Kidney tubule cell (primary cell): Measurements from ENCODE around the gene GPR84.

ENCODE experiments used
- DNase-seq: peaks from one replicate; pipeline ENCODE4 v3.0.0-alpha.2; 2018; ENCODE audit warnings: low spot score

Gene GPR84

DNA sequence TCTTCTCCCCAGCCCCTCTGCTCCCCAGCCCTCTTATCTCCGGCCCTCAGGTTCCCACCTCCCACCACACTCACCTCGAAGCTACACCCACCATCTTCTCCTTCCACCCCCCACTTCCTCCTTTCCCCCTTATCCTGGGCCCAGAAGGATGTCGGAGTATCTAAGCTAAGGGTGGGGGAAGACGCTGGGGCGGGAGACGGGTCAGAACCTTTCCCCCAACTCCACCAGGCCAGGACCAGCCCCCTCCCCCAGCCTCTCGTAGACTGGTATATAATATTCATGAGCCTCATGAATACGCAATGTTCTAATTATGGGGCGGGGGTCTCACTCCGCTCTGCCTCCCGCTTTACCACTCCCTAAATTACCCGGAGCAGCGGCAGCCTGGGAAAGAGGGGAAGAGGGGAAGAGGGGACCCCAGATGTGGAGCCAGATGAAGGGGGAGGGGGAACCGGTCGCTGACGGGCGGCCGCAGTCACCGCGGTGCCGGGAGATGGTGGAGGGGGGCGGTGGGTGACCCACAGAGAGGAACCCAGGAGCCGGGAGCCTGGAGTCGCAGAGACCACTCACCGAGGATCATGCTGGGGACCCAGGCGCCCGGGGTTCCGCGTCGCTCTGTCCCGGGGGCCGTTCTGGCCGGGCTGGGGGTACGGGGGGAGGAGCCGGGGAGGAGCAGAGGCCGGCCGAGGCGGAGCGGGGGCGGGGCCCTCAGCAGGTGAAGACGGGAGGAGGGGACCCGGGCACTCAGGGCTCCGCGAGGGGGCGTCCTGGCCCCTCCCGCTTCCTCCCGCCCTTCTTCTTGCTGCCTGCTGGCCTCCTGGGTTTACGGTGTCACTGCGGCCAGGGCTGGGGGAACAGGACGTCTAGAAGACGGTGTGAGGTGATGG lies 26.6 kb upstream of the GPR84 start:
- peak; percentile 33 for DNase-seq

DNA sequence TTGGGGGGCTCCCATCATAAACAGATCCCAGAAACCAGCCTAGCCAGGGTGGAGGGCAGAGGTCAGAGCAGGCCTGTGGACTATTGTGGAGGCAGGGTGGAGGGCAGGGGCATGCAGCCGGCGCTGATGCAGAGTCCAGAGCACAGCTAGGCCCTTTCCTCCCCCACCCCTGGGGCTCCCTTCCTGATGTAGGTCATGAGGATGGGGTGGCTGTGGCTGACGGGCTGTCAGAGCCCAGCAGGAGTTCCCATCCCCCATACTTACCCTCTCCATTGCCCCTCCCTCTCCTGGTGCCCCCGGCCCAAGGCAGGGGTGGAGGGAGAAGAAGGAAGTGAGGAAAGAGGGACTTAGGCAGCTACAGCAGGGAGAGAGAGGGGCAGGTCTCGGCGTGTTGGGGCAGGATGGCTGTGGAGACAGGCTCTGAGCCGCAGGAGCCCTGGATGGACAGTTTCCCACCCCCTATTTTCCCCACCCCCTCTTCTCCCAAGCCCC lies 25.9 kb upstream of the GPR84 start:
- DNase-seq = no peak

DNA sequence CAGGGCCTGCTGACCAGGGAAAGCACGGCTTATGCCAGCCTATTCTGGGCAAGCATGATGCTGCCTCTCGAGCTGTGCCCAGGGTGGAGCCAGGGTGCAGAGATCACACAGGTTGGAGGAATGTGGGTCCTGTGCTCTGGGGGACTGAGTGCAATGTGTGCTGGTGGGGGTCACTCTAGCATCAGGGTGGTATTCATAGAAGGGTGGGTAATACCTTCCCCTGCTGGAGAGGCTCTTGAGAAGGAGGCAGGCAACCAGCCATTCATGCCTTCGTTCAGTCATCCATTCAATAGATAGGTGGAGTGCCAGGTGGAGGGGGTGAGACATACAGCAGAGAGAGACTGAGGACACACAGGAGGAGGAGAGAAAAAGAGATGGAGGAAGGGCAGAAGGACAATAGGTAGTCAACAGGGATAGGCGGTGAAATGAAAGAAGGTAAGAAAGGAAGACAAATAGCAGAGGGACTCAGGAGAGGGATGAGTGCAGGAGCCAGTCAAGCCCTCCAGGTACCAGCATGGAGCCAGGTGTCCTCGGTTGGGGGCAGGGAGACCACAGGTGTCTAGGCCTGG lies 25.4 kb upstream of the GPR84 start:
- no peak for DNase-seq

DNA sequence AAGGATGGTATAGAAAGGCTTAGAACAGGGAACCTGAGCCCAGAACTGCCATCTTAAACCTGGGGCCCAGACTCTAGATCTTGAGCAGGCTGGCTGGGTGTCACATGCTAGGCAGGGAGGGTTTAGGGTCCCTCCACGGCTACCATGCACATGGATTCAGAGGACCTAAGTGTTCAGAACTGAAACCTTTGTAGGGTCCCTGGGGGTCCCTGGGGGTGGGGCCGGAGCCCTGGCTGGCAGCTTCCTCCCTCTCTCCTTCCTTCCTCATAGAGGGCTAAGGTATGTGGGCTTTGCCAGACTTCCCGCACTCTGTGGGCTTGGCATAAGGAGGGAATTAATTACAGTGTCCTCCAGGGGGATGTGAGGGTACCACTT lies 24.8 kb upstream of the GPR84 start:
- DNase-seq = no peak

DNA sequence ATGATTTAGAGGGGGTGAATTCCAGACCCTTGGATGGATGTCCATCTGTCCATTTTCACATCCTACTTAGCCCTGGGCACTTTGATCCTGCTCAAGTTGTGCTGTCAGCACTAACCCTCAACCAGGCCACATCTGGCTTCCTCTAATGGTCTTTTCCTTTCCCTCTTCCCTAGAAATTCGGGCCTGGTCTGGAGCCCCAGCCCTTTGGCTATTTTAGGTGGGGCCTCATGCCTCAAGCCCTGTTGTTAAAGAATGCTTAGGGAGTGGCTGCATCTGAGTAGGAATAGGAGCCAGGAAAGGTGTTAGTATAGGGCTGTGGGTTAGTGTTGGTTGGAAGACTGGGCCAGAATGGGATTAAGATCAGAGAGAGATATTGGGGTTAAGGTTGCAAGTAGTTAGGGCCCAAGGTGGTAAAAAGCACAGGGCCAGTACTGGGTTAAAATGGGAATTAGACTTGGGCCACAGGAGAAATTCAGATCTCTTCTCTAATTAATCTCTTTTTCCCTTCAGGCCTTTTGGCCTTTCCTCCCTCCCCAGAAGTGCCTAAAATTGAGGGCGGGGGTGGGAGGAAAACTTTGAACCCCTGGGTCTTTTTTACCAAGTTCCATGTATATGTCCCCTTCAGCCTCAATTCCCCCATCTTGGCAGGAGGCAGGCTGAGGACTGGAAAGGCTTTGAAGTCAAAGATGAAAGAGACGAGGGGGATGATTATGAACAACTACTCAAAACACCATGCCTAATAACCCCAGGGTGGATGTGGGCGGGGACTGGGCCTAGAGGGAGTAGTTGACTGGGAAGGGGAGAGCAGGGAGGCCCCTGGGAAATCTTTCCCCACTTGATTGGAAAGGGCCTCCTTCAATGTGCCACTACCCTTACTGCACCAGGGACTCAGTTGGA lies 24.2 kb upstream of the GPR84 start:
- DNase-seq = no peak

DNA sequence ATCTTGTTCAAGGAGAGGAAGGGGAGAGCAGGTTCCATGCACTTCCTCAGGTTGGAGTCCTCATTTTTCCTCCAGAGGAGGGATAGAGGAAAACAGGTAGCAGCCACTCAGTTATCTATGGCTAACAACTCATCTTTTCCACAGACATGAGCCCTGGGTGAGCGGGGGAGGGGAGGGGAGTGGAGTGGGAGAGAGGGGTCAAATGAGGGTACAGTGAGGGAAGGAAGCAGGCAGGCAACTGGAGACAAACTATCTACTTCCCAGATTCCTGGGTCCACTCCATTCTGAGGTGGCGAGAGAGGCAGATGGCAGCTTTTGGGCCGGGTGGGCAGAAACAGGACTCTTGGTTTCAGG lies 22.8 kb upstream of the GPR84 start:
- DNase-seq = no peak

DNA sequence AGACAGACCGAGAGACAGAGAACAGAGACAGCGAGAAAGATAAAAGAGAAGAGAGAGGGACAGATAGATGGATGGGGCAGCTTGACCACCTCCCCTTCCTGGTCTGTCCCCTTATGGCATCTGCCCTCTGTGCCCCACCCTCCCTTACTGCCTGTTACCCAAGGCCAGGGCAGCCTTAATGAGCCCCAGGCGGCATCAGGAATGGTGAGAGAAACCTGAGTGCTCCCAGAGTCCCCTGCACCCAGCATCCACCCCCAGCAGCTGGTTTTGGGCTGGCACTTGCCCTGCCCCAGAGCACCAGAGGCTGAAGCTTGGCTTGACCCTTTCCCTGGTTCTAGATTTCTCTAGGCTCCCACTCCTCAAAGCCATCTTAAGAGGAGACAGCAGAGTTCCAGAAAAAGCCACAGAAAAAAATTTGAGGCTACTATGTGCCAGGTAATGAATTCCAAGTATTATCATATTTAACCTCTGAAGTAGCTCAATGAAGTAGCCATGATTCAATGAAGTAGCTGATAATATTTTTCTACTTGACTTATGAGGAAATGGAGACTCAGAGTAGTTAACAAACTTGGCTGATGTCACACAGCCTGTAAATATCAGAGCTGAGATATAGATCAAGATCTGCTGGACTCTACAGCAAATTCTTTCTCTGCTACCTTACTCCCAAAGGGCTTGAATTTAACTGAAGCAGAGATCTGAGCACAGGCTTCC lies 22.3 kb upstream of the GPR84 start:
- DNase-seq = no peak

DNA sequence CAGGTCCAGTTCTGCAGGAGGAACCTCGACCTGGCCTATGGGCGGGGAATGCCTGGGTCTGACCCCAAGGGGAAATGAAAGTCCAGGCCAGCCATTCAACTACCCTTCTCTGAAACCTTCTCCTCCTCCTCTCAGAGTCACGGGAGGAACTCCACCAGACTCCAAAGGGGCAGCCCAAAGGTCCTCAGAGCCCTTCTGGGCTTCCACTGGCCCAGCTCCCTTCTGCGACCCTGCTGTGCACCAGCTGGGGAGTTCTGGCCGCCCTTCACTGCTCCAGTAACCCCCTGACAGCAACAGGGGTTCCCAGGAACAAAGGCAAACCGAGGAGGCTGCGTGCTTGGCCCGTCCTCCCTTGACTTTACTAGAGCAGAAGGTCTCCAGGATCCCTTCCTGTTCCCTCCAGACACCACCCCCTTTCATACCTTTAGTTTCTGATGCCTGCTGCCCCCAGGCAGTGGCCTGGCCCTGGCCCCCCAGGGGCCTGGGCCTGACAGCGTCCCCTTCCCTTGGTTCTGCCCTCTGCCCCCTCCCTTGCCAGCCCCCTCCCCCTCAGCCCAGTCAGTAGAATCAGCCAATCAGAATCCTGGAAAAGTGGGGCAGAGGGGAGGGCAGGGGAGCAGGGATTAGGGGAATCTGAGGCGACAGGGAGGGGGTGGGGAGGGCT lies 21.1 kb upstream of the GPR84 start:
- no peak for DNase-seq

DNA sequence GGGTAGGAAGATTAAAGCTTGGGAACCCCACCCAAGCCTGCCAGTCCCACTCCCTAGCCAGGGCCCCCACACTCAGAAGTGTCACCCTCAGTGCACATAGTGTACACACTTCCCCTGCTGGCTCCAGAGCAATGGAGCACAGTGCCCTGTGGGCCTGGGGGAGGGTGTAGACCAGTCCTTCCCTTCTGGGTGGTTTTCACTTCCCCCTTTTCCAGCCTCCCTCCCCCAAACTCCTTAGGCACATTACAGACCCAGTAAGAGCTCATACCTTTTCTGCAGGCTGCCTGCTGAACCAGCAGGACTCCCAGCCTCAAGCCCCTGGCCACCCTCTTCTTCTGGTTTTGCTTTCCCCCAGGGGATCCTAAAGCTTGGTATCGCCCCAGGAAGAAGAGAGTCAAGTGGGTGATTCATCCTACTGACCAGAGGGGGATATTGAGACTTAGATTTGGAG lies 20.3 kb upstream of the GPR84 start, which contains the start of gene ZNF385A:
Gene ZNF385A (minus strand): TSS at position 143 of the 451 bp plus-strand sequence. CDS start 219 bp downstream, outside the sequence.
- no peak for DNase-seq

DNA sequence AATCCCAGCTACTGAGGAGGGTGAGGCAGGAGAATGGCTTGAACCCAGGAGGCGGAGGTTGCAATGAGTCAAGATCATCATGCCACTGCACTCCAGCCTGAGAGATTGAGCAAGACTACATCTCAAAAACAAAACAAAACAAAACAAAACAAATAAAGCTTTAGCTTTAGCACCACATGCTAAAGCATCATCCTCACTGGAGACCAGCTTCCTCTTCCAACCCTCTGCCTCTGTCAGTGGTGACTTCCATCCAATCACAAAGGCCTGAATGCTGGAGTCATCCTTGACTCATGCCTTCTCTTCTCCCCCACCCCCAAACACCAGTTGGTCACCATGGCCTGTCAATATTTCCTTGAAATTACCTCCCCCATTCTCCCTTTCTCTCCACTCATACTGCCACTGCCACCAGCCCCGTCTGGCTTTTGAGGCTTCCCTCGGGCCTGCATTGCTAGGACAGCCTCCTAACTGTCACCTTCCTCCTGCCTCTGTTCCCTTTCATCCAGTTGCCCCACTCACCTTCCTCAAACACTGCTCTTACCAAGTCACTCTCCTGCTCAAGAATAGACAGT lies 18.8 kb upstream of the GPR84 start:
- peak; percentile 93 for DNase-seq

DNA sequence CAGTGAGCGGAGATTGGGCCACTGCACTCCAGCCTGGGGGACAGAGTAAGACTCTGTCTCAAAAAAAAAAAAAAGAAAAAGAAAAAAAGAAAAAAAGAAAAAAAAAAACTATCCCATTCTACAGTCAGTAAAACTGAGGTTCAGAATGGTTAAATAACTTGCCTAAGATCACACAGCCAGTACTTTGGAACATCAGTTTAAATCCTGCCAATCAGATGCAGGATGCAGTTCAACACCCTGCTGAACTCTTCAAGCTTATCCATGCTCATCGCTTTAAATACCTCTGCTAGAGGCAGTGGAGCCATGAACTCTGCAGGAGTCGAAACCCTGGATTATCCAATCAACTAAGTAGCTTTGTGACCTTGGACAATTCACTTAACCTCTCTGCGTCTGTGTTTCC lies 16.9 kb upstream of the GPR84 start:
- no peak for DNase-seq

DNA sequence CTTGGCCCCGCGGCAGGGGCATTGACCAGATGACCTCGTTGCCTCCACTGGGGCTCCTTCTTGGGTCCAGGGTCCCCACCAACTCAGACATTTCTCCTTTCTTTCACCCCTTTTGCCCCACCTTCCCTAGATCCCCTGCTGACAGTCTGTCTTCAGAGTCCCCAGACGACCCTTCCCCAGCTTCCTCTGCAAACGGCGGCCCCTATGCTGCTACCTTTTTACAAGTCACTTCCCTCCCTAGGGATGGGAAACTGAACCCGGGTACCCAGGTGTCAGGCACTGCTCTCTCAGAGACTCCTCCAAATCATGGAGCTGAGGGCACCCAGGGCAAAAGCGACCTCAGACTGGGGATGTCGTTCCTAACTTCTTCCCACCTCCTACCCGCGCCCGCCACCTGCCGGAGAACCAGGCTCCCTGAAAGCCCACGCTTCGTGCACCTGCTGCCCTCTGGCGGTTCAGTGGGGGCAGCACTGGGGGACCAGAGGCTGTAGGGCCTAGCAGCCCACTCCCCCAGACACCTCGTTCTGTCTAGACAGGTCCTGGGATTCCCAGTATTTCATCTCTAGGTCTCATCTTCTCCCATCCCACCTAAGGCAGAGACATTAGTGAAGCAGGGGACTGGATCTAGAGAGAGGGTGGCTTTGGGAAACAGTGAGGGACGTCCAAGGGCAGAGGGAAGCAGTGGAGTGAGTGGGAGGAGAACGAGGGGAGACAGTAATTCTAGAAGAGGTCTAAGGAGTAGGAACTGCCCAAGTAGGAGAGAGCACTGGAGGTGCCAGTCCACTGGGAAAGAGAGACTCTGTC lies 15.3 kb upstream of the GPR84 start:
- peak; percentile 89 for DNase-seq

DNA sequence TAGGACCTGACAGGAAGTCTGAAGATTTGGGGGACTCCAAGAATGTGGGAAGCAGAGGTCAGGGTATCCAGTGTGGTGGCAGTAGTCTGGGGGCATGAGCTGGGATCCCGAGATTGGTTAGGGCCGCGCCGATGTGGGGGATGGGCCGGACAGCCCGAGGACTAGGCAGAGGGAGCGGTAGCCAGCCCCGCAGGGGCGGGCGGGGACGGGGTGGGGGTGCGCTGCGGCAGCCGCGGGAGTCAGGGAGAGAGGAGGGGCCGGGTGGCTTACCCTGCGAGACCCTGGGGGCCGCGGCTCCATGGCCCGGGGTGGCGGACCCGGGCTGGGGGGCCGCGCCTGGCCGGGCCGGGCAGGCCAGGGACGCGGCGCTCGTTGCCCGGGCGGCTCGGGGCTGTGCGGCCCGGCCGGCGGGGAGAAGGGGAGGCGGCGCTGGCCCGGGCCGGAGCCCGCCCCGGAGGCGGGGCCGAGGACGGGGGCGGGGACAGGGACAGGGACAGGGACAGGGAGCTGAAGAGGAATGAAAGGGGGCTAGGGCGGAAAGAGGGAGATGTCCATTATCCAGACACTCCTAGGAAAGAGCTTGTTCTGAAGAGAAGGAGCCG lies 14.6 kb upstream of the GPR84 start:
- DNase-seq = peak; percentile 65

DNA sequence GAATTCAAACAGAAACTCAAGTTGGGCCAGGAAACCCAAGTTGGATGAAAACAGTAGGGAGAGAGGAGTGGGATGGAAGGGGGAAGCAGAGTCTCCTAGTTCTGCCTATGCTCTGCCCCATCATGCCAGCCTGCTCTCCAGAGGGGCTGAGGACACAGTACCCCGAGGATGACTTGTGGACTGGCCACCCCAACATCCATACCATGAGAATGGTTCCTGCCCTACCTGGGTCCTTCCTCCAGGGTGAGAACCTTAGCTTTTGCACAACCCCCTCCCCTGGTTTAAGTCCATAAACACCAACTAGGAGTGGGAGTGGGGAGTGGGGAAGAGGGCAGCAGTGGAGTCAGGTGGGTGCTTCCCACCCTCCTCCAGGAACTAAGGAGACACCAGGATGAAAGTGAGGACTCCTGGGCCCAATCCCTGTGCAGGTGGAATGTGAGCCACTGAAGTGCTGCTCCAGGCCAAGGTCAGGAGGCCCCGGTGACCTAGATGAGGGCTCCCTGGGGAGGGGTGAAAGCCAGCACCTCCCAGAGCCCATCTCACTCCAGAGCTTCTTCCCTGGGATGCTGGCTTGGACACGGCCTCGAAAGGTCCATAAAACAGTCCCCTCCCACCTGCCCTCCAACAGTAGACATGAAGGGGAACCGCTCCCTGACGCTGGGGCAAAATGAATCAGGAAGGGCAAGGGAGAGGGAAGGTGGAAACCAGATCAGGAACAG lies 13.7 kb upstream of the GPR84 start:
- DNase-seq = no peak

DNA sequence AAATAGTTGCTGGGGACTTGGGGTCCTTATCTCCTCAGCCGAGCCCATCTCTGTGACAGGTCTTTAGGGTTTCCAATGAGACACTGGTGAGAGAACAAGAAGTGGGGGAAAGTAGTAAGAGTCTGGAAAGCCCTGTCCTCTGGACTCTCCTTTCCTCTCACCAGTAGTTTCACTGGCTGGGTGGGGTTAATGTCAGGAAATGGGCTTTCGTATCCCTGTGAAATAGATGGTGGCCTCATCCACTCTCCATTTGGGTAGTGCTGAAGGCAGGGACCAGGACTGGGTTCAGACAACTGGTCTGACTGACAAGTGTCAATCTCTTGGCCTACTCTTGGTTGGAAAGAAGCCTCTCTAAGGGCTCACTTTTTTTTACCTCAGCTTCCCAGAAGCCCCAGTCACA lies 12.7 kb upstream of the GPR84 start:
- no peak for DNase-seq

DNA sequence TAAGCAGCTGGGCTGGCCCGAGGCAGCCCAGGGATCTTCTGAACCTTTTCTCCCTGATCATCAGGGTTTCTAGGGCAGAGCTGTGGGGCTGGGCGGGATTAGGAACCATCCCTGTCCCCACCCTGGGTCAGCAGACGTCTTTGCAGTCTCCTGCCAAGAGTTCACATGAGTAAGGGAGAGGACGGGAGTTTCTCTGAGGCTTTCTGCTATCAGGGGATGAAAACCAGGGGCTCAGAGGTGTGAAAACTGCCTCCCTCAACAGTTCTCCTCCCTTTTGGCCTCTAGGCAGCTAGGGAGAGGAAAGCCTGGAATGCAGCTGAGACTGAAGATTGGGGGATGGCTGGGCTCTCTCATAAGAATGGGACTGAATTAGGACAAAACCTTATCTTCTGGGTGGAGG lies 12.3 kb upstream of the GPR84 start:
- no peak for DNase-seq

DNA sequence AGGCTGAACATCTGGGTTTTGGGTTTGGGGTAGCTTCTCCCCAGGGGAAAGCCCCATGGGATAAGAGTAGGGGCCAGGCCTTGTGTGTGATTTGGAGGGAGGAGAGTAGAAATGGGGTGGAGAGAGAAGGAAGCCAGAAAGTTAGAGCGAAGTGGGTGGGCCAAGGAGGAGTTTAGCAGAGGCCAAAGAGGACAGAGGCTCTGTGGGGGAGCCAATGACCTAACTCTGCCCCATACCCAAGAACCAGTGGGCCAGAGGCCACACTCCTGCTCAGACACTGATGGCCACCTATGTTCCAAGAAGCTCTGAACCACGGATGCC lies 10.9 kb upstream of the GPR84 start:
- DNase-seq = no peak

DNA sequence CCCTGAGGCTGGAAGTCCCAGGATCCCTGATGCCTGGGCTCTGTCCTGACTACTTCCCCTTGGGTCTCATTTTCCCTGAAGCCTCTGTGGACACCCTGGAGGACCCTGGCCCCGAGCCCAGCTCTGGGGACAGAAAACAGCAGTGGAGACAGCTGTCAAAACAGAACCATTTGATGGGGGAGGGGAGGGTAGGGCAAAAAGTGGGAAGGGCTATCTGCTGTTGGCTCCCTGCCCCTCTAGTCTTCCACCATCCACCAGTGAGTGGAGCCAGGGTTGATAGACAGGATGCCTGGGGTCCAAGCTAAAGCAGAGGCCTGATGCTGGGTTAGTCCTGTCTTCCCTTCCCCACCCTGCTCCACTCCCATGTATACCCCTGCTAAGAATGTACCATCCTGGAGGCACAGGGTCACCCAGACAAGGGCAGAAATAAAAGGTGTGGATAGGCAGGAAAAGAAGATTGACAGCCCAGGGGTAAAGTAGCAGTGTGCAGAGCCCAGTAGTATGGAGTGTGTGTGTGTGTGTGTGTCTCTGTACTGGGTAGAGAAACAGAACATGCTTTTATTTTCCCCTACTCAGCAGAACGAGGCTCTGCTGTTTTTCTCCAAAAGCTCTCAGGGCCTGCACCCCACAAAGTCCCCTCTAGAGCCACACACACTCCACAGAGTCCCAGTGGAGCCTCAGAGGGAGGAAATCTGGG lies 10.4 kb upstream of the GPR84 start:
- no peak for DNase-seq
